HepG2 (cell line): Measurements from ENCODE around the gene CTSW. TPM values are rescaled to one million over a fixed set of nuclear protein-coding genes. Genes with fewer than 3 reads are reported as not detected.

Source experiments
- ADNP ChIP-seq: sonication (generic); formaldehyde crosslinking; IDR thresholded peaks from 2 replicates; pipeline ENCODE4 v1.4.0; 2020; ENCODE audit warnings: missing genetic modification reagents
- DPF2 ChIP-seq: sonication (generic); formaldehyde crosslinking; IDR thresholded peaks from 2 replicates; pipeline ENCODE4 v1.4.0; 2020; ENCODE audit warnings: mild to moderate bottlenecking, low read depth, missing genetic modification reagents, borderline replicate concordance
- HNF1B ChIP-seq: sonication (generic); formaldehyde crosslinking; IDR thresholded peaks from 2 replicates; pipeline ENCODE4 v1.5.1; 2020; ENCODE audit warnings: mild to moderate bottlenecking, moderate library complexity, missing genetic modification reagents
- KDM5B ChIP-seq: sonication (generic); formaldehyde crosslinking; IDR thresholded peaks from 2 replicates; pipeline ENCODE4 v1.4.0; 2020; ENCODE audit warnings: missing genetic modification reagents, mild to moderate bottlenecking, borderline replicate concordance
- KLF12 ChIP-seq: sonication (generic); formaldehyde crosslinking; IDR thresholded peaks from 2 replicates; pipeline ENCODE4 v1.4.0; 2020; ENCODE audit warnings: missing genetic modification reagents, borderline replicate concordance
- LBX2 ChIP-seq: sonication (generic); formaldehyde crosslinking; IDR thresholded peaks from 2 replicates; pipeline ENCODE4 v1.5.0; 2020; ENCODE audit warnings: missing genetic modification reagents, mild to moderate bottlenecking, borderline replicate concordance
- MIER2 ChIP-seq: IDR thresholded peaks from 2 replicates; pipeline ENCODE4 v1.6.1; 2016; ENCODE audit warnings: missing biosample characterization, missing genetic modification reagents
- MLLT10 ChIP-seq: sonication (generic); formaldehyde crosslinking; IDR thresholded peaks from 2 replicates; pipeline ENCODE4 v1.4.0; 2020; ENCODE audit warnings: missing genetic modification reagents
- PAF1 ChIP-seq: IDR thresholded peaks from 2 replicates; pipeline ENCODE4 v1.6.1; 2016; ENCODE audit warnings: missing genetic modification reagents, missing compliant biosample characterization
- PAXIP1 ChIP-seq: sonication (generic); formaldehyde crosslinking; conservative IDR thresholded peaks from 2 replicates; pipeline ENCODE4 v1.4.0; 2020; ENCODE audit warnings: mild to moderate bottlenecking, missing genetic modification reagents, moderate library complexity
- REPIN1 ChIP-seq: sonication (generic); formaldehyde crosslinking; IDR thresholded peaks from 2 replicates; pipeline ENCODE4 v1.8.0; 2022; ENCODE audit warnings: missing genetic modification reagents, low read depth, mild to moderate bottlenecking, borderline replicate concordance
- SAP130 ChIP-seq: IDR thresholded peaks from 2 replicates; pipeline ENCODE4 v1.6.1; 2016; ENCODE audit warnings: low read depth
- ZBTB8A ChIP-seq: sonication (generic); formaldehyde crosslinking; IDR thresholded peaks from 2 replicates; pipeline ENCODE4 v1.4.0; 2020; ENCODE audit warnings: mild to moderate bottlenecking, low read depth, missing genetic modification reagents, borderline replicate concordance
- ZMYM2 ChIP-seq: sonication (generic); formaldehyde crosslinking; IDR thresholded peaks from 2 replicates; pipeline ENCODE4 v1.8.0; 2022; ENCODE audit warnings: mild to moderate bottlenecking, missing genetic modification reagents
- ZNF329 ChIP-seq: sonication (generic); formaldehyde crosslinking; IDR thresholded peaks from 2 replicates; pipeline ENCODE4 v1.9.0; 2021; ENCODE audit warnings: low read depth, mild to moderate bottlenecking, missing genetic modification reagents
- ZNF441 ChIP-seq: sonication (generic); formaldehyde crosslinking; IDR thresholded peaks from 2 replicates; pipeline ENCODE4 v1.7.0; 2021; ENCODE audit warnings: missing genetic modification reagents, borderline replicate concordance
- ZNF557 ChIP-seq: sonication (generic); formaldehyde crosslinking; IDR thresholded peaks from 2 replicates; pipeline ENCODE4 v1.4.0; 2020; ENCODE audit warnings: missing genetic modification reagents
- ZNF619 ChIP-seq: sonication (generic); formaldehyde crosslinking; IDR thresholded peaks from 2 replicates; pipeline ENCODE4 v1.4.0; 2020; ENCODE audit warnings: mild to moderate bottlenecking, missing genetic modification reagents
- ZNF710 ChIP-seq: sonication (generic); formaldehyde crosslinking; IDR thresholded peaks from 2 replicates; pipeline ENCODE4 v1.5.0; 2020; ENCODE audit warnings: mild to moderate bottlenecking, missing genetic modification reagents, borderline replicate concordance
- ZNF768 ChIP-seq: sonication (generic); formaldehyde crosslinking; IDR thresholded peaks from 2 replicates; pipeline ENCODE4 v1.4.0; 2020; ENCODE audit warnings: missing genetic modification reagents
- ZNF777 ChIP-seq: sonication (generic); formaldehyde crosslinking; IDR thresholded peaks from 2 replicates; pipeline ENCODE4 v1.4.0; 2020; ENCODE audit warnings: missing genetic modification reagents
- polyA plus RNA-seq, 8 experiments: library from polyadenylated mRNA; depleted of rRNA in 3 of 8; stranded (reverse) in 7 of 8; unstranded in 1 of 8; fragments of >200 nt; fragmentation: Illumina TruSeq in 4 of 8; extraction: Trizol in 4 of 8; gene quantifications; 2 replicates each; pipeline versions ENCODE4 v1.2.1 to v1.2.3, GENCODE V29; 2011 to 2016; ENCODE audit warnings: low read depth in 4 of 8, missing spikeins in 1 of 8, mixed read lengths in 1 of 8; ENCODE audit not compliant: insufficient read depth in 1 of 8
- total RNA-seq, 5 experiments: library from RNA; depleted of rRNA; stranded (reverse); fragments of >200 nt; fragmentation: Illumina TruSeq; extraction: Trizol; gene quantifications; 2 replicates each; pipeline ENCODE4 v1.2.3, GENCODE V29; 2016; ENCODE audit warnings: low read depth in 1 of 5
- TF ChIP-seq, protein P1 (sequence below): IDR thresholded peaks from 2 replicates; pipeline ENCODE4 v1.6.1; 2016; ENCODE audit warnings: low read depth

CTSW gene
- total and polyA plus RNA-seq, 2 of the 13 experiments (the other 11 are each of a cell fraction or from before 2014, with no cell fraction given) = 0.09 TPM; not detected in 1

- TF ChIP-seq ZNF710 (CRISPR knock-in tag) = 0 out of 2 replicates have a peak, but pooled peaks have one; percentile 34
- peak; percentile 90 for TF ChIP-seq ZNF777 (CRISPR knock-in tag)
- TF ChIP-seq ZNF557 = peak; percentile 63; the same call in 1 of the 2 replicates
- peak; percentile 81; the same call in 1 of the 2 replicates for TF ChIP-seq KLF12
- 0 out of 2 replicates have a peak, but pooled peaks have one; percentile 67 for TF ChIP-seq LBX2
- peak; percentile 81 for TF ChIP-seq ZNF768
- TF ChIP-seq ZBTB8A (CRISPR knock-in tag) = no peak
- no peak for TF ChIP-seq HNF1B
- peak; percentile 16; the same call in 1 of the 2 replicates for TF ChIP-seq ZNF329
- TF ChIP-seq ZMYM2 (CRISPR knock-in tag) = no peak
- TF ChIP-seq ADNP = no peak
- TF ChIP-seq, protein P1, sequence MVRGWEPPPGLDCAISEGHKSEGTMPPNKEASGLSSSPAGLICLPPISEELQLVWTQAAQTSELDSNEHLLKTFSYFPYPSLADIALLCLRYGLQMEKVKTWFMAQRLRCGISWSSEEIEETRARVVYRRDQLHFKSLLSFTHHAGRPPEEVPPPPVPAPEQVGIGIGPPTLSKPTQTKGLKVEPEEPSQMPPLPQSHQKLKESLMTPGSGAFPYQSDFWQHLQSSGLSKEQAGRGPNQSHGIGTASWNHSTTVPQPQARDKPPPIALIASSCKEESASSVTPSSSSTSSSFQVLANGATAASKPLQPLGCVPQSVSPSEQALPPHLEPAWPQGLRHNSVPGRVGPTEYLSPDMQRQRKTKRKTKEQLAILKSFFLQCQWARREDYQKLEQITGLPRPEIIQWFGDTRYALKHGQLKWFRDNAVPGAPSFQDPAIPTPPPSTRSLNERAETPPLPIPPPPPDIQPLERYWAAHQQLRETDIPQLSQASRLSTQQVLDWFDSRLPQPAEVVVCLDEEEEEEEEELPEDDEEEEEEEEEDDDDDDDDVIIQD = peak; percentile 63; the same call in 1 of the 2 replicates
- TF ChIP-seq ZNF441 (CRISPR knock-in tag) = no peak
- peak; percentile 61; the same call in 1 of the 2 replicates for TF ChIP-seq MIER2 (CRISPR knock-in tag)
- no peak for TF ChIP-seq ZNF619 (CRISPR knock-in tag)
- TF ChIP-seq REPIN1 (CRISPR knock-in tag) = peak; percentile 81
- peak; percentile 66 for TF ChIP-seq PAXIP1
- TF ChIP-seq MLLT10 (CRISPR knock-in tag) = no peak
- no peak for TF ChIP-seq PAF1 (CRISPR knock-in tag)
- no peak for TF ChIP-seq DPF2 (CRISPR knock-in tag)
- peak; percentile 86 for TF ChIP-seq SAP130 (CRISPR knock-in tag)
- peak; percentile 62; the same call in 1 of the 2 replicates for TF ChIP-seq KDM5B
These were observed 39.5 kb downstream of the CTSW start, which contains the start of gene DRAP1 (continued) for GRCh38 chr11:65919141-65919572.
